HG03378 (cell line): ENCODE results near the gene ZBTB47.

Experiments used
- ATAC-seq: cut with Tn5 transposase; IDR thresholded peaks from one replicate; pipeline ENCODE4 v1.9.1; 2021; ENCODE audit warnings: mild to moderate bottlenecking, moderate library complexity; ENCODE audit not compliant: unreplicated experiment

The ZBTB47 gene

GRCh38 chr3:42664438-42664803 lies 10.9 kb downstream of the ZBTB47 start:
- no peak for ATAC-seq

GRCh38 chr3:42665050-42665878 lies 11.8 kb downstream of the ZBTB47 start:
- no peak for ATAC-seq

- no peak for ATAC-seq
Observed at GRCh38 chr3:42666022-42666421, 12.5 kb downstream of the ZBTB47 start.

- no peak for ATAC-seq
Observed at GRCh38 chr3:42666577-42666998, 13.1 kb downstream of the ZBTB47 start.

- no peak for ATAC-seq
Observed at GRCh38 chr3:42667096-42667522, 13.6 kb downstream of the ZBTB47 start.

GRCh38 chr3:42667523-42668412 lies 14.3 kb downstream of the ZBTB47 start:
- ATAC-seq: no peak

GRCh38 chr3:42668413-42668760 lies 14.9 kb downstream of the ZBTB47 start:
- no peak for ATAC-seq

GRCh38 chr3:42668793-42669217 lies 15.3 kb downstream of the ZBTB47 start:
- no peak for ATAC-seq

- ATAC-seq: no peak
Observed at GRCh38 chr3:42670051-42670576, 16.6 kb downstream of the ZBTB47 start.

GRCh38 chr3:42670670-42671069 lies 17.2 kb downstream of the ZBTB47 start:
- no peak for ATAC-seq

- ATAC-seq: no peak
Observed at GRCh38 chr3:42672515-42672914, 19.0 kb downstream of the ZBTB47 start.

GRCh38 chr3:42673082-42673481 lies 19.6 kb downstream of the ZBTB47 start:
- no peak for ATAC-seq

- ATAC-seq: no peak
Observed at GRCh38 chr3:42674146-42674545, 20.6 kb downstream of the ZBTB47 start.

GRCh38 chr3:42675909-42676308 lies 22.4 kb downstream of the ZBTB47 start:
- ATAC-seq: no peak

- no peak for ATAC-seq
Observed at GRCh38 chr3:42678447-42678846, 24.9 kb downstream of the ZBTB47 start.

GRCh38 chr3:42680271-42680670 lies 26.8 kb downstream of the ZBTB47 start:
- ATAC-seq: no peak

- ATAC-seq: no peak
Observed at GRCh38 chr3:42680806-42681205, 27.3 kb downstream of the ZBTB47 start.

- ATAC-seq: no peak
Observed at GRCh38 chr3:42681361-42682038, 28.0 kb downstream of the ZBTB47 start.

- ATAC-seq: no peak
Observed at GRCh38 chr3:42682301-42683070, 29.0 kb downstream of the ZBTB47 start.

- ATAC-seq: no peak
Observed at GRCh38 chr3:42683875-42684598, 30.5 kb downstream of the ZBTB47 start.
